ENCODE results near the gene PDK4. TPM values are rescaled to one million over a fixed set of nuclear protein-coding genes. Genes with fewer than 3 reads are reported as not detected.
A peak's percentile ranks its signal among the peaks of the same experiment; 100 is the strongest.

Gene PDK4
- total RNA-seq (45.0 TPM), polyA plus RNA-seq (ENCODE audit: insufficient read depth, low read depth, low replicate concordance) (106 TPM)
- long read RNA-seq, donor 1, partial matches to known transcripts: 5 of 6 reads
- long read RNA-seq, donor 1, other reads (novel, unspliced or antisense): 0 of 6 reads
- long read RNA-seq, donor 2, transcript PDK4-201 (11 exons, 3,576 nt): major isoform, 7 of 7 reads
- long read RNA-seq, donor 2, partial matches to known transcripts: 0 of 7 reads
- long read RNA-seq, donor 2, other reads (novel, unspliced or antisense): 0 of 7 reads
- long read RNA-seq, donor 3, partial matches to known transcripts: 17 of 20 reads
- long read RNA-seq, donor 3, other reads (novel, unspliced or antisense): 0 of 20 reads
- long read RNA-seq, donor 4, partial matches to known transcripts: 0 of 3 reads
- long read RNA-seq, donor 4, other reads (novel, unspliced or antisense): 0 of 3 reads
- long read RNA-seq, donor 5, partial matches to known transcripts: 0 of 1 reads
- long read RNA-seq, donor 5, other reads (novel, unspliced or antisense): 0 of 1 reads
- long read RNA-seq, donor 6, partial matches to known transcripts: 0 of 3 reads
- long read RNA-seq, donor 6, other reads (novel, unspliced or antisense): 0 of 3 reads
- long read RNA-seq, donor 7, transcript PDK4-201 (11 exons, 3,576 nt): major isoform, 23 of 26 reads
- long read RNA-seq, donor 7, partial matches to known transcripts: 3 of 26 reads
- long read RNA-seq, donor 7, other reads (novel, unspliced or antisense): 0 of 26 reads
- long read RNA-seq, donor 8, partial matches to known transcripts: 0 of 2 reads
- long read RNA-seq, donor 8, other reads (novel, unspliced or antisense): 0 of 2 reads
- long read RNA-seq, donor 9, partial matches to known transcripts: 0 of 2 reads
- long read RNA-seq, donor 9, other reads (novel, unspliced or antisense): 0 of 2 reads
- long read RNA-seq, donor 10, transcript PDK4-201 (11 exons, 3,576 nt): major isoform, 8 of 9 reads
- long read RNA-seq, donor 10, partial matches to known transcripts: 0 of 9 reads
- long read RNA-seq, donor 10, other reads (novel, unspliced or antisense): 0 of 9 reads

- TF ChIP-seq CTCF (IDR thresholded peaks at IDR 0.05; ENCODE audit: borderline replicate concordance, extremely low read depth, insufficient read depth): no peak
- Histone ChIP-seq H3K9me3 (ENCODE audit: control insufficient read depth in 2 of 3, insufficient read depth in 1 of 3, low read length in 3 of 3) (no peaks in the 10 kb centered on the region), H3K9ac (ENCODE audit: low read length in 3 of 3) (peak within 1 kb of the TSS; percentile 73 to 99 (median 81)), H3K27ac (ENCODE audit: low read depth in 2 of 2, low read length in 2 of 2) (peak within 1 kb of the TSS; percentile 98), H3K27me3 (ENCODE audit: control insufficient read depth, insufficient read depth, low read length) (no peaks in the 10 kb centered on the region), H3K4me3 (ENCODE audit: low read length in 3 of 3) (peak within 1 kb of the TSS; percentile 83 to 99 (median 94)), H3K36me3 (ENCODE audit: control insufficient read depth in 2 of 3, insufficient read depth in 3 of 3, low read length in 3 of 3) (peaks cover 0 to 20% (median 19%) of the 10 kb centered on the region in 3 donors), H3K4me1 (ENCODE audit: control insufficient read depth in 2 of 3, insufficient read depth in 2 of 3, low read depth in 1 of 3, low read length in 3 of 3) (peaks cover 0 to 18% (median 3%) of the 10 kb centered on the region in 3 donors)
- FAIRE-seq (peak; percentile 94), DNase-seq (peak; percentile 90 to 96 (median 93))
- intact Hi-C loops (cut with DNase I): no loop called here
Observed at GRCh38 chr7:95596198-95597063, at the start of gene PDK4. TSS of gene PDK4 (minus strand) at chr7:95596516. CDS start at chr7:95596293, 223 bp downstream.

GRCh38 chr7:95642173-95642572 lies 45.9 kb upstream of the PDK4 start:
- no peak overlapping the region for H3K9ac ChIP-seq (ENCODE audit: low read length in 3 of 3)
- no peak for TF ChIP-seq CTCF (IDR thresholded peaks at IDR 0.05; ENCODE audit: borderline replicate concordance, extremely low read depth, insufficient read depth)

GRCh38 chr7:95636140-95636940 lies 40.0 kb upstream of the PDK4 start:
- Histone ChIP-seq H3K4me3 (ENCODE audit: low read length in 3 of 3) (no peak overlapping the region), H3K36me3 (ENCODE audit: control insufficient read depth in 2 of 3, insufficient read depth in 3 of 3, low read length in 3 of 3) (no peaks in the 10 kb centered on the region), H3K4me1 (ENCODE audit: control insufficient read depth in 2 of 3, insufficient read depth in 2 of 3, low read depth in 1 of 3, low read length in 3 of 3) (no peaks in the 10 kb centered on the region), H3K27me3 (ENCODE audit: control insufficient read depth, insufficient read depth, low read length) (no peaks in the 10 kb centered on the region), H3K9ac (ENCODE audit: low read length in 3 of 3) (no peak overlapping the region), H3K9me3 (ENCODE audit: control insufficient read depth in 2 of 3, insufficient read depth in 1 of 3, low read length in 3 of 3) (no peaks in the 10 kb centered on the region), H3K27ac (ENCODE audit: low read depth in 2 of 2, low read length in 2 of 2) (no peak overlapping the region)
- intact Hi-C loops (cut with DNase I): no loop called here
- FAIRE-seq (no peak), DNase-seq (no peak)
- TF ChIP-seq CTCF (IDR thresholded peaks at IDR 0.05; ENCODE audit: borderline replicate concordance, extremely low read depth, insufficient read depth): no peak

More at GRCh38 chr7:95642173-95642572, 45.9 kb upstream of the PDK4 start:
- Histone ChIP-seq H3K27ac (ENCODE audit: low read depth in 2 of 2, low read length in 2 of 2) (no peak overlapping the region), H3K4me3 (ENCODE audit: low read length in 3 of 3) (no peak overlapping the region), H3K36me3 (ENCODE audit: control insufficient read depth in 2 of 3, insufficient read depth in 3 of 3, low read length in 3 of 3) (no peaks in the 10 kb centered on the region), H3K4me1 (ENCODE audit: control insufficient read depth in 2 of 3, insufficient read depth in 2 of 3, low read depth in 1 of 3, low read length in 3 of 3) (no peaks in the 10 kb centered on the region), H3K27me3 (ENCODE audit: control insufficient read depth, insufficient read depth, low read length) (no peaks in the 10 kb centered on the region), H3K9me3 (ENCODE audit: control insufficient read depth in 2 of 3, insufficient read depth in 1 of 3, low read length in 3 of 3) (no peaks in the 10 kb centered on the region)
- intact Hi-C loops (cut with DNase I): no loop called here
- FAIRE-seq (no peak), DNase-seq (no peak)

All from kidney (tissue), 22 donors.